Central memory CD8-positive, alpha-beta T cell (primary cell): Measurements from ENCODE around the gene RPS21.

ENCODE experiments used
- ATAC-seq: fragments of 150-1000 bp; cut with Tn5 transposase; replicated peaks from 2 replicates; pipeline ENCODE4 v1.10.0; 2022; ENCODE audit warnings: mild to moderate bottlenecking, moderate FRiP score, moderate number of reproducible peaks; ENCODE audit not compliant: poor library complexity, severe bottlenecking; ENCODE audit errors: extremely low read depth
- DNase-seq, 2 donors: peaks; one replicate each; pipeline ENCODE4 v3.0.0; 2021; ENCODE audit warnings: low spot score in 2 of 2
- H3K27ac Mint-ChIP-seq: one replicate; pipeline ENCODE4 v1.8.0; 2022; ENCODE audit warnings: low read depth, mild to moderate bottlenecking, moderate library complexity, mixed read lengths
- H3K27me3 Mint-ChIP-seq: one replicate; pipeline ENCODE4 v1.8.0; 2022; ENCODE audit warnings: mixed read lengths
- H3K36me3 Mint-ChIP-seq: one replicate; pipeline ENCODE4 v1.8.0; 2022; ENCODE audit warnings: mild to moderate bottlenecking, moderate library complexity, mixed read lengths; ENCODE audit not compliant: insufficient read depth
- H3K4me1 Mint-ChIP-seq: one replicate; pipeline ENCODE4 v1.8.0; 2022; ENCODE audit warnings: mixed read lengths
- H3K4me3 Mint-ChIP-seq: one replicate; pipeline ENCODE4 v1.8.0; 2022; ENCODE audit warnings: mild to moderate bottlenecking, moderate library complexity, mixed read lengths
- H3K9me3 Mint-ChIP-seq: one replicate; pipeline ENCODE4 v1.8.0; 2022; ENCODE audit warnings: mixed read lengths

Gene RPS21

GRCh38 chr20:62393830-62394229 is 6.9 kb downstream of the RPS21 start:
- Mint-ChIP-seq H3K4me3 (no peak overlapping the region), H3K9me3 (no peaks in the 10 kb centered on the region), H3K27ac (no peak overlapping the region), H3K4me1 (peaks cover 15% of the 10 kb centered on the region), H3K36me3 (peaks cover 17% of the 10 kb centered on the region), H3K27me3 (no peaks in the 10 kb centered on the region)
- DNase-seq (no peak), ATAC-seq (no peak)

- Mint-ChIP-seq H3K36me3 (peaks cover 12% of the 10 kb centered on the region), H3K27ac (no peak overlapping the region), H3K27me3 (no peaks in the 10 kb centered on the region), H3K9me3 (no peaks in the 10 kb centered on the region), H3K4me1 (peaks cover 8% of the 10 kb centered on the region), H3K4me3 (no peak overlapping the region)
- ATAC-seq (no peak), DNase-seq (no peak)
These were observed 7.6 kb downstream of the RPS21 start for GRCh38 chr20:62394248-62395245.

DNA sequence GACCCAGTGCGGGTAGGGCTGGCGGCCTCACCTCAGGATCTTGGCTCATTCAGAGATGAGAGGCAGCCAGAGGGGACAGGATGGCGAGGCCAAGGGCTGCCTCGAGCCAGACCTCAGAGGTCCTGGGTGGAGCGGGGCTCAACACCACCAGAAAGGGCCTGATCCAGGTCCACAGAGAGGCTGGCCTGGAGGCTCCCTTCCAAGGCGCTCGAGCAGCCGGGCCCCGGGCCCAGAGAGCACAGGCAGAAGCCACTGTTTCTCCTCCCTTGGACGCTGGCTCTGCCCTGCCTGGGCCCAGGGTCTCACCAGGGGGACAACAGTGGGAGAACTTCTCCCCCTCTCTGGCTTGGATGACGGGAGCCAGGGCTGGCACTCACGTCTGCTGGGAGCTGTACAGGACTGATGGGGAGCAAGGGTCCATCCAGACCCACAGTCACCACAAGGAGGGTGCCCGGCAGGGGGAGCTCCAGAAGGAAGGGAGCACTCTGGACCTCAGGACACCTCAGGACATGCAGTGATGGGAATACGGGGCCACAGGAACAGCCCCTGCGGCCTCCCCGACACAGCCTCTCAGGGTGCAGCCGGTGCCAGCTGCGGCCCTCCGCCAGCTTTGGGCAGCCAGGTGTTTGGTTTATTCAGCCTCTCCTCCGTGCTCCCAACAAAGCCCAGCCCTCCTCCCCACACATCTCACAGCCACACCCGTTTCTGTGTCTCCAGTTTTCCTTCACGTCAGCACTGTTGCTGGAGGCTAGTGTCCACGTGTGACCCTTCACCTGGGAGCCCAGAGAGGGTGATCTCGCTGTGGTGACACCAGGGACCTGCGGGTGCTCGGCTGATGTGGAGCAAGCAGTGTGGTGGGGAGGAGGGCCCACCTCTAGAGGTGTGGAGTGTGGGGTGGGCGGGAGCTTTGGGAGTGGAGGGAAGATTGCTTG is 8.7 kb downstream of the RPS21 start:
- H3K27me3 Mint-ChIP-seq: no peaks in the 10 kb centered on the region
- no peaks in the 10 kb centered on the region for H3K9me3 Mint-ChIP-seq
- H3K4me3 Mint-ChIP-seq: no peak overlapping the region
- H3K27ac Mint-ChIP-seq: no peak overlapping the region
- no peak for ATAC-seq
- H3K36me3 Mint-ChIP-seq: peaks cover 9% of the 10 kb centered on the region
- peaks cover under 1% of the 10 kb centered on the region for H3K4me1 Mint-ChIP-seq
- DNase-seq: no peak

DNA sequence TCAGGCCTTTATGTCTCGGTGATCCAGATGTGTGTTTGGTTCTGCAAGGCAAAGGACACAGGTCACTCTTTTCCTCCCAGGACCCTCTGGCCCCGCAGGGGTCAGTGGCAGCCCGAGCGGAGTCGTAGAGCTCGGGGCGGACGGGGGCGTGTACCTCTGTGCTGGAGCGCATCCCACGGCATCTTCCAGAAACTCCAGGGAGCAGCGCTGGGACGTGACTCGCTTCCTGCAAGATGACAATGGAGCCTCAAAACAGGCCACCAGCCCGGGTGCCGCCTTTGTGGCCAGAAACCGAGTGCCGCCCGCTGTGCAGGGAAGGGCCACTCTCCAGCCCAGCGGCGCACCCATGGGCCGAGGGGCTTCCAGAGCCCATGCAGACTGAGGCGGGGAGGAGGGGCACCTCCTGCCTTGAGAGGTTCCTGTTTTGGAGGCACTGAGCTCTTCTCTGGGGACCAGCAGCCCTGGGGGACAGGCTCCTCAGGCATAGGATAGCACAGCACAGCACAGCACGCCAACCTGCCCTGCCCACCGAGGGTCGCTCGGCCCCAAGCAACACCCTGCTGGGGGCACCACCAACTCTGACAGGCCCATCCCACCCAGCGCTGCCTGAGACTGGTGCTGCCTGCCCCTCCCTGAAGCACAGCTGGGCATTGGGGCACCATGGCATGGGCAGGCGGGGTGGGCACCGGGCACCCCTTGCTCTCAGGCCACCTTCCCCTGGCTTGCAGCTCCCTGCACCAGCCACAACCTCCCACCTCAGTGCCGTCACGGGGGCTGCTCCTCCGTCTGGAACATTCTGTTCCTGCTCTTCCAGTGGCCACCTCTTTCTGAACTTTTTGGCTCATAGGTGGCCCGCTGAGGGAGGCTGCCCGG is 9.7 kb downstream of the RPS21 start:
- Mint-ChIP-seq H3K27me3 (no peaks in the 10 kb centered on the region), H3K27ac (no peak overlapping the region), H3K4me1 (no peaks in the 10 kb centered on the region), H3K4me3 (no peak overlapping the region), H3K36me3 (peaks cover 11% of the 10 kb centered on the region), H3K9me3 (no peaks in the 10 kb centered on the region)
- ATAC-seq (no peak), DNase-seq (no peak)

DNA sequence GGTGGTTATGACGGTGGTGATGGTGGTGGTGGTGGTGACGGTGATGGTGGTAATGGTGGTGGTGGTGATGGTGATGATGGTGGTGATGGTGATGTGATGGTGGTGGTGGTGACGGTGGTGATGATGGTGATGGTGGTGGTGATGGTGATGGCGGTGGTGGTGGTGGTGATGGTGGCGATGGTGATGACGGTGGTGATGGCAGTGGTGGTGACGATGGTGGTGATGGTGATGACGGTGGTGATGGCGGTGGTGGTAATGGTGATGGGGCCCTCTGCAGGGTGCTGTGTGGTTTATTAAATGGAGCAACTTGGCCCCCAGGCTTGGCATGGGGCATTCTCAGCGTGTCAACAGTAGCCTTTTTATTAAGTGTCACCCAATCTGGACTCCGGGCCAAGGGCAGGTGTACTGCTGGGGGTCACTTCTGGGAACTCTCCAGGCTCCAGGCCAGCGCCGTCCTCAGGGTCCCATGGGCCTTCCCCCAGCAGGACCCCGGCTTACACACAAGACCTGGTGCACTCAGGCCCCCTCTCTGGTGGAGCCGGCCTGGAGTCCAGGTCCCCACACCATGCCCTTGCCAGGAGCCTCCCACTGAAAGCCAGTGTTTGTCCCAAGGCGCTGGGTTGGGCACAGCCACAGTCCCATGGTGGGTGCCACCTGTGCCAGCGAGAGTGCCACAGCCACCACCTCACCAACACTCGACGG is 11.4 kb downstream of the RPS21 start:
- Mint-ChIP-seq H3K4me1 (no peaks in the 10 kb centered on the region), H3K27me3 (no peaks in the 10 kb centered on the region), H3K4me3 (no peak overlapping the region), H3K9me3 (no peaks in the 10 kb centered on the region), H3K36me3 (peaks cover 11% of the 10 kb centered on the region), H3K27ac (no peak overlapping the region)
- no peak for ATAC-seq
- no peak for DNase-seq

DNA sequence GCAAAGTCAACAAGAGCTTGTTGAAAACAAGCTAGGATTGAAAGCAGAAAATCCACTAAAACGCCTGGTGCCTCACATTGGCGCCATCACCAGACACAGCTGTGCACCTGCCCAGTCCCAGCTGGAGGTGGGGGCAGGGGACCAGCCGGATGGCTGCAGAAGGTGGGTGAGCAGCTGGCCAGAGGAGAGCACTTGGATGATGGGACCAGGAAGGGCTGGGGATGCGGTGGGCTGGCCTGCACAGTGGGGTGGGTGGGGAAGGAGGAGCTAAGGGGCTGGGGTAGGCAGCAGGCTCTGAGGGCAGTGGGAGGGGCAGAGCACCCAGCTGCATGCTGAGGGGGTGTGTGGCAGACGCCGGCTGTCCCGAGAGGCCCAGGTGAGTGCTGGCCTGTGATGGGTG is 13.1 kb downstream of the RPS21 start:
- no peak overlapping the region for H3K27ac Mint-ChIP-seq
- peaks cover 9% of the 10 kb centered on the region for H3K36me3 Mint-ChIP-seq
- ATAC-seq: no peak
- H3K9me3 Mint-ChIP-seq: no peaks in the 10 kb centered on the region
- no peak overlapping the region for H3K4me3 Mint-ChIP-seq
- H3K27me3 Mint-ChIP-seq: no peaks in the 10 kb centered on the region
- H3K4me1 Mint-ChIP-seq: peaks cover 6% of the 10 kb centered on the region
- DNase-seq: no peak

DNA sequence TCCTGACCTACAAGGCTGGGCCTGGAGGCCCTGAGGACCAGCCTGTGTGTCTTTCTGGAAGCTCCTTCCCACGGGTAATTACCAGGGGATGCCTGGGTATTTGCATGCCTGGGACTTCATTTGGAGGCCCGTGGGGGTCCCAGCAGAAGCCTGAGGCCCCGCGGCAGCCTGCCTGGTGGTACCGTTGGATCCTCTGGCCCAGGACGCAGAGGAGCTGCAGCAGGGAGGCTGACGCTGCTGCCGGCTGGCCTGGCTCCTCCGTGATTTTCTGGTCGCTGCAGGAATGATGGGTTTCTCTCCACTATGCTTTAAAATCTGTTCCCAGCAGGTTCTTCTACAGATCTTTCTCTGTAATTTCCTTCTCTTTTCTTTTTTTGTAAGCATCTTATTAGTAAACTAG is 13.6 kb downstream of the RPS21 start:
- DNase-seq: no peak
- no peak overlapping the region for H3K27ac Mint-ChIP-seq
- H3K36me3 Mint-ChIP-seq: peaks cover 9% of the 10 kb centered on the region
- peaks cover 11% of the 10 kb centered on the region for H3K4me1 Mint-ChIP-seq
- H3K27me3 Mint-ChIP-seq: no peaks in the 10 kb centered on the region
- no peaks in the 10 kb centered on the region for H3K9me3 Mint-ChIP-seq
- ATAC-seq: no peak
- H3K4me3 Mint-ChIP-seq: no peak overlapping the region

DNA sequence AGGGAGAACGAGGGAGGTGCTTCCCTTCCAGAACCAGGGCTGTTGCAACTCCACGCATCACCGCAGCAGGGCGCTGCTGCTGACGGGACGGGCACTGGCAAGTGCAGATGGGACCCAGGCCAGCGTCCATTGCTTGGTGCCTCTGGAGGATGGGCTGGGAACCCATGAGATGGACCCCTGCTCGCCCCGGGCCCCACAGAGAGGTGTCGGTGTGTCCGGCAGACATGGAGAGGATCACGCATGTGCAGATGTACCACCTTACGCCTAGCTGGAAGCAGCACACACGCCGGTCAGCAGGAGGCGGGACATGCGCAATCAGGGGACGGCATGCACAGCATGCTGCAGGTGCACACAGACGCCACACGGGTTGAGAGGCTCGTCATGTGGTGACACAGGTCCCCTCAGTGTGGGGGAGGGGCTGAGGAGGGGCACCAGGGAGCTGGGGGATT is 14.5 kb downstream of the RPS21 start:
- Mint-ChIP-seq H3K27ac (no peak overlapping the region), H3K9me3 (no peaks in the 10 kb centered on the region), H3K27me3 (no peaks in the 10 kb centered on the region), H3K4me1 (peaks cover 18% of the 10 kb centered on the region), H3K36me3 (peaks cover 11% of the 10 kb centered on the region), H3K4me3 (no peak overlapping the region)
- ATAC-seq (no peak), DNase-seq (no peak)

GRCh38 chr20:62402456-62403150 is 15.7 kb downstream of the RPS21 start:
- Mint-ChIP-seq H3K4me1 (peaks cover 18% of the 10 kb centered on the region), H3K27ac (no peak overlapping the region), H3K36me3 (peaks cover 16% of the 10 kb centered on the region), H3K27me3 (no peaks in the 10 kb centered on the region), H3K4me3 (no peak overlapping the region), H3K9me3 (no peaks in the 10 kb centered on the region)
- ATAC-seq: no peak
- no peak for DNase-seq

- Mint-ChIP-seq H3K9me3 (no peaks in the 10 kb centered on the region), H3K36me3 (peaks cover 12% of the 10 kb centered on the region), H3K4me3 (no peak overlapping the region), H3K4me1 (peaks cover 18% of the 10 kb centered on the region), H3K27ac (no peak overlapping the region), H3K27me3 (no peaks in the 10 kb centered on the region)
- ATAC-seq: no peak
- no peak for DNase-seq
These were observed 16.4 kb downstream of the RPS21 start for GRCh38 chr20:62403331-62403730.

GRCh38 chr20:62404112-62404665 is 17.3 kb downstream of the RPS21 start:
- H3K36me3 Mint-ChIP-seq: peaks cover 12% of the 10 kb centered on the region
- no peaks in the 10 kb centered on the region for H3K9me3 Mint-ChIP-seq
- ATAC-seq (no peak), DNase-seq (no peak)
- H3K27me3 Mint-ChIP-seq: no peaks in the 10 kb centered on the region
- H3K4me1 Mint-ChIP-seq: peaks cover 18% of the 10 kb centered on the region
- no peak overlapping the region for H3K27ac Mint-ChIP-seq
- peak overlapping the region; percentile 31 for H3K4me3 Mint-ChIP-seq
